OCI-LY3 (cell line): ENCODE measurements around the gene CMSS1.

Experiments used
- EZH2phosphoT487 ChIP-seq: fragments of 200-600 bp; shearing (Covaris generic); IDR thresholded peaks from 2 replicates; pipeline ENCODE4 v1.6.1; 2018; ENCODE audit warnings: antibody characterized with exemption, mixed run types, low read depth
- TF ChIP-seq, protein P1 (sequence below): fragments of 200-600, 300-600 bp; sonication (generic); IDR thresholded peaks from 2 replicates; pipeline ENCODE4 v1.5.1; 2014; ENCODE audit warnings: antibody characterized with exemption, low read length, low read depth

DNA sequence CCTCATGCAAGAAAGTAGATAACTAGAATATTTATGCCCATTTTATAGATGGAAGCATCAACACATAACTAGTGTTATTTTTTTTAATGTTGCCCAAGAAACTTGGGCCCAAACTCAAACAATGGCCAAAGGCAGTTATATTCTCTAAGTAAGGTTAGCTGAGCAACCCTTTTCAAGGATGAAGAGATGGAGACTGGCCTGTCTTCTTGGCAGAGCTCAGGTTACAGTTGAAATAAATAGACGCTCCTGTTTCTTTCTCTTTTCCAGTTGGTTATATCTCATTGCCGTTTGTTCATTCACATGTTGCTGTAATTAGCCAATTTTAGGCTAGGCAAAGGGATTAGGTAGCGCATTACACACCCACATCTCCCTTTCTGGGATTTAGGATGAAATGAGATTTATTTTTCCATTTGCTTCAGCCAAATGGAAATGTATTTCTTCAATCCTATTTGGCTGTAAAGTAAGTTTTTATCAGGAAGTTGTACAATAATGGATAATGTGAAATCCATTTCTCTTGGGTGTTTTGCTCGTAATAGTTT lies 93.2 kb downstream of the CMSS1 start:
- TF ChIP-seq, protein P1, sequence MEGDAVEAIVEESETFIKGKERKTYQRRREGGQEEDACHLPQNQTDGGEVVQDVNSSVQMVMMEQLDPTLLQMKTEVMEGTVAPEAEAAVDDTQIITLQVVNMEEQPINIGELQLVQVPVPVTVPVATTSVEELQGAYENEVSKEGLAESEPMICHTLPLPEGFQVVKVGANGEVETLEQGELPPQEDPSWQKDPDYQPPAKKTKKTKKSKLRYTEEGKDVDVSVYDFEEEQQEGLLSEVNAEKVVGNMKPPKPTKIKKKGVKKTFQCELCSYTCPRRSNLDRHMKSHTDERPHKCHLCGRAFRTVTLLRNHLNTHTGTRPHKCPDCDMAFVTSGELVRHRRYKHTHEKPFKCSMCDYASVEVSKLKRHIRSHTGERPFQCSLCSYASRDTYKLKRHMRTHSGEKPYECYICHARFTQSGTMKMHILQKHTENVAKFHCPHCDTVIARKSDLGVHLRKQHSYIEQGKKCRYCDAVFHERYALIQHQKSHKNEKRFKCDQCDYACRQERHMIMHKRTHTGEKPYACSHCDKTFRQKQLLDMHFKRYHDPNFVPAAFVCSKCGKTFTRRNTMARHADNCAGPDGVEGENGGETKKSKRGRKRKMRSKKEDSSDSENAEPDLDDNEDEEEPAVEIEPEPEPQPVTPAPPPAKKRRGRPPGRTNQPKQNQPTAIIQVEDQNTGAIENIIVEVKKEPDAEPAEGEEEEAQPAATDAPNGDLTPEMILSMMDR = no peak
- no peak for TF ChIP-seq EZH2phosphoT487
